ENCODE results near the gene SKAP1. TPM values are rescaled to one million over a fixed set of nuclear protein-coding genes. Genes with fewer than 3 reads are reported as not detected.

SKAP1 gene
- polyA plus RNA-seq, 1 of the 3 experiments (the other 2 are of a cell fraction) = not detected

DNA sequence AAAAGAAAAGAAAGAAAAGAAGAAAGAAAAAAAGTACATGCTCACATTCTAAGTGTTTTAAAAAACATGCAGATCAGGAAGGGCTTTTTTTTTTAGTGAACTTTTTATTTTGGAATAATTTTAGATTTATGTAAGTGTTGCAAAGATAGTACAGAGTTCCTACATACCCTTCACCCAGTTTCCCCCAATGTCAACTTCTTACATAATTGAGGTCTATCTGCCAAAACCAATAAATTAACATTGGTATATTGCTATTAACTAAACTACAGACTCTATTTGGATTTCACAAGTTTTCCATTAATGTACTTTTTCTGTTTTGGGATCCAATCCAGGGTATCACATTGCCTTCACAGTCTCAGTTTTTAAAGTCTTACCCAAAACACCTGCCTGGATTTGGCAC, 81.7 kb downstream of the SKAP1 start (continued):
- TF ChIP-seq PBX3 (IDR thresholded peaks at IDR 0.05) (no peak), RCOR1 (IDR thresholded peaks at IDR 0.05; ENCODE audit: low read length) (no peak)

DNA sequence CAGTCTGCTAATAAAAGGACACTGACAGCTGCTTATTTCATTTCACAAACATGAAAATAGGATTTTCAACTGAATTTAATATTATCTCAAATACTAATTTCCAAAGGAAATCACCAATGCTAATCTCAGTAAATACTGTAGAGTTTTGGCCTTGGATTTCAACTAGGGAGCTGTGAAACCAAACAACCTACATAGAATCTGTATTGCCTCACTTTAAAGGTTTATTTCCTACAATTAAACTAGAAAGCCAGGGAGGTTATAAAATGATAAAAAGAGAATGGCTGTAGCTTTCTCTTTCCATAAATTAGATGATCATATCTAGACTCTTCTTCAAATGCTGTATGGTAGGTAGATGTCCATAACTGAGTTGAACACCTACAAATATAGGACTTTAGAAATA, 82.8 kb downstream of the SKAP1 start:
- Histone ChIP-seq H3K4me3 (ENCODE audit: low read depth in 2 of 2, low read length in 1 of 2) (no peak overlapping the region), H3K4me1 (ENCODE audit: control insufficient read depth in 1 of 2, insufficient read depth in 2 of 2, low read depth in 1 of 2, low read length in 1 of 2) (no peaks in the 10 kb centered on the region), H3K9me2 (no peaks in the 10 kb centered on the region), H3K27ac (ENCODE audit: low read depth in 2 of 2, low read length in 1 of 2) (no peak overlapping the region), H3F3A (replicated peaks; ENCODE audit: insufficient read depth) (no peaks in the 10 kb centered on the region), H3K9me3 (no peaks in the 10 kb centered on the region), H3K79me2 (ENCODE audit: insufficient read depth) (no peaks in the 10 kb centered on the region), H3K9ac (no peak overlapping the region), H3K36me3 (replicated peaks in 1 of 2; ENCODE audit: control insufficient read depth in 1 of 2, insufficient read depth in 2 of 2, low read length in 1 of 2) (no peaks in the 10 kb centered on the region), H3K4me2 (no peak overlapping the region), H3K27me3 (ENCODE audit: insufficient read depth) (peaks cover 62% of the 10 kb centered on the region), H4K20me1 (ENCODE audit: insufficient read depth) (no peaks in the 10 kb centered on the region), H2AFZ (ENCODE audit: low read depth) (no peak overlapping the region)
- ChIA-PET CTCF (interaction anchor here (0.8 to 4.6 kb wide), 10 partner anchors 11 to 271 kb away, joined by 3 to 29 read pairs (median 4); partner anchors contain the start of gene HOXB5), POLR2A (no interaction called here)
- no peak for DNase-seq
- TF ChIP-seq TEAD4 (IDR thresholded peaks at IDR 0.05; ENCODE audit: borderline replicate concordance, insufficient read depth) (no peak), GATA2 (CRISPR knock-in tag; IDR thresholded peaks at IDR 0.05) (no peak), EP300 (IDR thresholded peaks at IDR 0.05; ENCODE audit: borderline replicate concordance in 1 of 2, low read depth in 1 of 2, low read length in 1 of 2) (no peak), MEF2A (IDR thresholded peaks at IDR 0.05; ENCODE audit: borderline replicate concordance, low read depth) (no peak), NRF1 (IDR thresholded peaks at IDR 0.05; ENCODE audit: low read depth, low read length) (no peak), FOXM1 (IDR thresholded peaks at IDR 0.05; ENCODE audit: low read depth) (no peak), EZH2phosphoT487 (IDR thresholded peaks at IDR 0.05; ENCODE audit: borderline replicate concordance, low read depth) (no peak), FOXJ3 (CRISPR knock-in tag; IDR thresholded peaks at IDR 0.05) (no peak), JUND (IDR thresholded peaks at IDR 0.05) (no peak), USF2 (IDR thresholded peaks at IDR 0.05; ENCODE audit: borderline replicate concordance, low read depth, low read length) (no peak), TAF1 (IDR thresholded peaks at IDR 0.05; ENCODE audit: borderline replicate concordance, low read depth, low read length) (no peak), POLR2AphosphoS5 (IDR thresholded peaks at IDR 0.05; ENCODE audit: low read depth, low read length) (no peak), NFIC (IDR thresholded peaks at IDR 0.05; ENCODE audit: borderline replicate concordance) (no peak), YY1 (IDR thresholded peaks at IDR 0.05; ENCODE audit: low read depth) (no peak)
- TF ChIP-seq, protein P1, sequence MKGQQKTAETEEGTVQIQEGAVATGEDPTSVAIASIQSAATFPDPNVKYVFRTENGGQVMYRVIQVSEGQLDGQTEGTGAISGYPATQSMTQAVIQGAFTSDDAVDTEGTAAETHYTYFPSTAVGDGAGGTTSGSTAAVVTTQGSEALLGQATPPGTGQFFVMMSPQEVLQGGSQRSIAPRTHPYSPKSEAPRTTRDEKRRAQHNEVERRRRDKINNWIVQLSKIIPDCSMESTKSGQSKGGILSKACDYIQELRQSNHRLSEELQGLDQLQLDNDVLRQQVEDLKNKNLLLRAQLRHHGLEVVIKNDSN (IDR thresholded peaks at IDR 0.05; ENCODE audit: borderline replicate concordance, low read depth) = no peak

All from SK-N-SH (cell line).